Spleen (tissue), 11 donors: Measurements from ENCODE around the gene KLHL30. TPM values are rescaled to one million over a fixed set of nuclear protein-coding genes. Genes with fewer than 3 reads are reported as not detected.

Experiments
- DNase-seq: peaks from one replicate; pipeline ENCODE4 v3.0.0-alpha.2; 2020
- H3K27ac ChIP-seq, 8 donors: fragments of 200-600 bp; sonication (generic) in 7 of 8; 1 replicate in 4 of 8; 2 replicates in 4 of 8; pipeline versions ENCODE4 v1.5.0 to v1.8.0; 2016 to 2021; ENCODE audit warnings: inconsistent platforms in 4 of 8, mild to moderate bottlenecking in 4 of 8, moderate library complexity in 1 of 8
- H3K27me3 ChIP-seq, 7 donors: fragments of 200-600 bp; sonication (generic) in 6 of 7; replicated peaks in 1 of 7; 1 replicate in 4 of 7; 2 replicates in 3 of 7; pipeline versions ENCODE4 v1.5.0 to v1.8.0; 2016 to 2021; ENCODE audit warnings: inconsistent platforms in 3 of 7, mild to moderate bottlenecking in 1 of 7
- H3K36me3 ChIP-seq, 6 donors: fragments of 200-600 bp; sonication (generic) in 5 of 6; 1 replicate in 4 of 6; 2 replicates in 2 of 6; pipeline versions ENCODE4 v1.5.0 to v1.8.0; 2016 to 2021; ENCODE audit warnings: inconsistent platforms in 2 of 6
- H3K4me1 ChIP-seq, 6 donors: fragments of 200-600 bp; sonication (generic) in 5 of 6; 1 replicate in 3 of 6; 2 replicates in 3 of 6; pipeline versions ENCODE4 v1.5.0 to v1.8.0; 2016 to 2021; ENCODE audit warnings: inconsistent platforms in 3 of 6
- H3K4me3 ChIP-seq, 8 donors: fragments of 200-600 bp; sonication (generic) in 7 of 8; 1 replicate in 4 of 8; 2 replicates in 4 of 8; pipeline versions ENCODE4 v1.5.0 to v1.8.0; 2016 to 2021; ENCODE audit warnings: inconsistent platforms in 4 of 8, mild to moderate bottlenecking in 4 of 8, moderate library complexity in 2 of 8
- H3K9me3 ChIP-seq, 8 donors: fragments of 200-600 bp; sonication (generic) in 7 of 8; 1 replicate in 4 of 8; 2 replicates in 4 of 8; pipeline versions ENCODE4 v1.5.0 to v1.8.0; 2016 to 2021; ENCODE audit warnings: inconsistent platforms in 4 of 8
- POLR2A ChIP-seq, 3 donors: fragments of 450-650 bp; IDR thresholded peaks; one replicate each; pipeline ENCODE4 v1.5.1; 2017; ENCODE audit warnings: antibody characterized with exemption in 3 of 3, mild to moderate bottlenecking in 1 of 3
- POLR2AphosphoS5 ChIP-seq, 3 donors: sonication (generic); formaldehyde crosslinking; IDR thresholded peaks; one replicate each; pipeline ENCODE4 v1.5.1; 2017; ENCODE audit warnings: antibody characterized with exemption in 3 of 3
- WGBS, 5 donors: extraction: QIAGEN DNeasy Blood & Tissue Kit in 3 of 5; methylation state at CpG; one replicate each; pipeline versions ENCODE4 v1.1.5 to v1.1.7; 2013 to 2018; 5-methylcytosine and 5-hydroxymethylcytosine counted together
- intact Hi-C: fragments of 100-400 bp; cut with DNase I; formaldehyde crosslinking; loops from one replicate; pipeline ENCODE4 v1.15.0; 2023; ENCODE audit warnings: low total_unique reads
- polyA plus RNA-seq, 3 donors: library from polyadenylated mRNA; stranded (reverse); fragments of 200-250 nt; gene quantifications; one replicate each; pipeline ENCODE4 v1.2.1, GENCODE V29; 2013
- total RNA-seq, 7 donors: library from RNA; depleted of rRNA in 3 of 7; stranded (reverse); fragments of >200 nt in 3 of 7; fragmentation: NEBNext Ultra II Directional in 4 of 7; extraction: Animal tissue kit (Norgen Biotek cat#: 25700) in 4 of 7; gene quantifications; one replicate each; pipeline versions ENCODE4 v1.1.0 to v1.2.1, GENCODE V29; 2016 to 2021
- TF ChIP-seq, protein P1 (sequence below), 11 experiments: fragments of 200-600 bp in 7 of 11; fragments of 450-650 bp in 4 of 11; sonication (generic) in 4 of 11; IDR thresholded peaks in 8 of 11; conservative IDR thresholded peaks in 3 of 11; 1 replicate in 7 of 11; 2 replicates in 4 of 11; pipeline versions ENCODE4 v1.4.0 to v1.8.0; 2016 to 2021; ENCODE audit warnings: antibody characterized with exemption in 11 of 11, inconsistent platforms in 4 of 11, mild to moderate bottlenecking in 1 of 11
- donor health status: healthy with polysubstance abuse.
- donor health status: DM: no; HTN: no; CAD: no; lungs with moderate emphysema.
- donor health status: DM: no; HTN: no; CAD: no.
- donor health status: Bipolar disorder and iron deficiency.
- donor health status: healthy.
- donor health status: DM: no; HTN: no; CAD: no.
- donor health status: DM: yes; HTN: yes; CAD: no.

The KLHL30 gene
- total and polyA plus RNA-seq, 10 donors = 0.09 to 0.85 (median 0.23) TPM; not detected in 2

DNA sequence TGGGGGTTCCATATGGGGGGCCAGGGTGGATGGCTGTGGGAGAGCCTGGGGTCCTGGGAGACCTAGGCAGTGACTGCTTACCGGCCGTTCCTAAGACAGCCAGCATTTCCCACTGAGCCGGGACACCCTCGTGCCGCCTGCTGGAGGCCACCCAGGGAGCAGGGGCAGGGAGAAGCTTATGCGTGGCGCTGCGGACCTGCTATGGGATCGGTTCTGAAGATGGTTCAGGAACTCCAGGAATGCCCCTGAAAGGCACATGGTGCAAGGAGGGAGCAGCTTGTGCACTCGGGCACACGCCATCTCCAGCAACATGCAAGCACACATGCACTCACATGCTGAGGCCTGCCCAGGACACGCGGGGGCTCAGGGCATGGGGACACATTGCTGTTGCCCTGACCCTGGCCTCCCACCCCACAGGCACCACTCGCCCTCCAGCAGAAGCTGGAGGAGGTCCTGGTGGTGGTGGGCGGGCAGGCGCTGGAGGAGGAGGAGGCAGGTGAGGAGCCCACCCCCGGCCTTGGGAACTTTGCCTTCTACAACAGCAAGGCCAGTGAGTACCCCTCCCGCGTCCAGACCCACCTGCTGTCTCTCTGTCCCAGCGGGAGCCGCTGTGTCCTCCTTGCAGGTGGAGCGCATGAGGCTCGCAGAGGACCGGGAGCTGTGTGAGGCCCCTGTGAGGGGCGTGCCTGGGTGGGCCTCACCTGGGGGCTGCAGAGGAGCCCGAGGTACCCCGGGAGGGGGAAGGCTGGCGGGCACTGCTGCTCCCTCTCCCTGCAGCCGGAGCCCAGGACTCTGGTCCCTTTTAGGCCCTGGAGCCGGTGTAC, 4.1 kb downstream of the KLHL30 start:
- DNase-seq = no peak
- peaks cover 0 to 18% (median 0%) of the 10 kb centered on the region in 7 donors for H3K27me3 ChIP-seq
- no peak overlapping the region for H3K27ac ChIP-seq
- TF ChIP-seq POLR2AphosphoS5 (IDR thresholded peaks at IDR 0.05) (no peak), POLR2A (IDR thresholded peaks at IDR 0.05) (no peak)
- TF ChIP-seq, protein P1, sequence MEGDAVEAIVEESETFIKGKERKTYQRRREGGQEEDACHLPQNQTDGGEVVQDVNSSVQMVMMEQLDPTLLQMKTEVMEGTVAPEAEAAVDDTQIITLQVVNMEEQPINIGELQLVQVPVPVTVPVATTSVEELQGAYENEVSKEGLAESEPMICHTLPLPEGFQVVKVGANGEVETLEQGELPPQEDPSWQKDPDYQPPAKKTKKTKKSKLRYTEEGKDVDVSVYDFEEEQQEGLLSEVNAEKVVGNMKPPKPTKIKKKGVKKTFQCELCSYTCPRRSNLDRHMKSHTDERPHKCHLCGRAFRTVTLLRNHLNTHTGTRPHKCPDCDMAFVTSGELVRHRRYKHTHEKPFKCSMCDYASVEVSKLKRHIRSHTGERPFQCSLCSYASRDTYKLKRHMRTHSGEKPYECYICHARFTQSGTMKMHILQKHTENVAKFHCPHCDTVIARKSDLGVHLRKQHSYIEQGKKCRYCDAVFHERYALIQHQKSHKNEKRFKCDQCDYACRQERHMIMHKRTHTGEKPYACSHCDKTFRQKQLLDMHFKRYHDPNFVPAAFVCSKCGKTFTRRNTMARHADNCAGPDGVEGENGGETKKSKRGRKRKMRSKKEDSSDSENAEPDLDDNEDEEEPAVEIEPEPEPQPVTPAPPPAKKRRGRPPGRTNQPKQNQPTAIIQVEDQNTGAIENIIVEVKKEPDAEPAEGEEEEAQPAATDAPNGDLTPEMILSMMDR (IDR thresholded peaks at IDR 0.05 in 8 of 11, conservative IDR thresholded peaks at IDR 0.05 in 3 of 11) = no peak
- intact Hi-C loops = no loop called here
- no peak overlapping the region for H3K4me3 ChIP-seq
- H3K4me1 ChIP-seq = peaks cover 0 to 22% (median 10%) of the 10 kb centered on the region in 6 donors
- WGBS, 5 donors = 88 to 97% (median 92%) methylated on average over 19 to 30 of the region's 30 CpGs
- no peaks in the 10 kb centered on the region for H3K36me3 ChIP-seq
- H3K9me3 ChIP-seq = no peaks in the 10 kb centered on the region

DNA sequence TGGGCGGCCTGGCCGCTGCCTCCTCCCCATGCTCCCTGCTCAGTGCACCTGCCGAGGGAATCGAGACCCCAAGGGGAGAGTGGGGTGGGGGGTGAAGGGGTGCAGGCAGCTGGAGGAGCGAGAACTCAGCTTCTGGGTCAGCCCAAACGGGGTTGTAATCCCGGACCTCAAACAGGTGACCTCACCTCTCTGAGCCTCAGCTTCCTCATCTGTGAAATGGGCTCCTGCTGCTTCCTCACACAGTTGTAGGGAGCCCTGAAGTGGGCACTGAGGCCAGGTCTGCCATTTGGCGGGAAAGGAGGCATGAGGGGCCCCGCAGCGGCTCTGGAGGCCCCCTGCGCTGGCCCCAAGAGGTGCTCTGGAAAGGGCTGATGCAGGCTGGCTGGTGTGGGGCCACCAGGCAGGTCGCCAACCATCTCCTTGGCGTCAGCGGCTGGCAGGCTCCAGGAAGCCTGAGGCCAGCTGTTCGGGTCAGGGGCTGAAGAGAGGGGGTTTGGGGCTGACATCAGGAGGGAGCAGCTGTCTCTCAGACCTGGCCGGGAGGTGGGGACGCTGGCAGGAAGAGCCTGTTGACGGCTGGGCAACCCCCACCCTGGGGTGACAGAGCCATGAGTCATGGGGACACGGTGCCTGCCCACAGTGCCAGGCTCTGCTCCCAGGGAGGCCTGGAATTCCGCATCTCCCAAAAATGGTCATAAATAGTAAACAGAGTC, 4.9 kb downstream of the KLHL30 start:
- WGBS, 5 donors = 51 to 75% (median 62%) methylated on average over 16 to 20 of the region's 20 CpGs
- Histone ChIP-seq H3K27ac (no peak overlapping the region), H3K9me3 (no peaks in the 10 kb centered on the region), H3K4me1 (peaks cover 0 to 26% (median 7%) of the 10 kb centered on the region in 6 donors), H3K27me3 (peaks cover 0 to 18% (median 0%) of the 10 kb centered on the region in 7 donors), H3K36me3 (no peaks in the 10 kb centered on the region), H3K4me3 (no peak overlapping the region)
- TF ChIP-seq POLR2AphosphoS5 (IDR thresholded peaks at IDR 0.05) = no peak
- TF ChIP-seq, protein P1 (IDR thresholded peaks at IDR 0.05 in 8 of 11, conservative IDR thresholded peaks at IDR 0.05 in 3 of 11) = no peak
- TF ChIP-seq POLR2A (IDR thresholded peaks at IDR 0.05) = no peak
- no peak for DNase-seq
- intact Hi-C loops = no loop called here

DNA sequence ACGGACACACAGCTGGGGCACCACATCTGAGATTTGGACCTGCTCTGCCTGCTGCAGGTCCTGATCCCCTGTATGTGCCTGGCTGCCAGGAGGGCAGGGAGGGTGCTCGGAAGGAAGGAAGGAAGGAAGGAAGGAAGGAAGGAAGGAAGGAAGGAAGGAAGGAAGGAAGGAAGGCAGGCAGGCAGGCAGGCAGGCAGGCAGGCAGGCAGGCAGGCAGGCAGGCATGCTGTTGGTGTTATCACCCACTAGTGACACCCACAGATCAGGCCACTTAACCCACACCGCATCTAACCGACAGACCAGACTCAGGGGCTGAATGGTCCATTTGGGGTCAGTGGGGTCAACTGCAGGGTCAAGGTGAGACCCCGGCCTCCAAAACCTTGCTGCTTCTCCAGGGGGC, 5.8 kb downstream of the KLHL30 start:
- 57 to 74% (median 64%) methylated on average over 4 to 5 of the region's 5 CpGs for WGBS, 5 donors
- Histone ChIP-seq H3K9me3 (no peaks in the 10 kb centered on the region), H3K27ac (no peak overlapping the region), H3K4me3 (no peak overlapping the region), H3K36me3 (no peaks in the 10 kb centered on the region), H3K27me3 (peaks cover 0 to 10% (median 0%) of the 10 kb centered on the region in 7 donors), H3K4me1 (peaks cover 0 to 18% (median 3%) of the 10 kb centered on the region in 6 donors)
- intact Hi-C loops = no loop called here
- no peak for TF ChIP-seq POLR2AphosphoS5 (IDR thresholded peaks at IDR 0.05)
- DNase-seq = no peak

DNA sequence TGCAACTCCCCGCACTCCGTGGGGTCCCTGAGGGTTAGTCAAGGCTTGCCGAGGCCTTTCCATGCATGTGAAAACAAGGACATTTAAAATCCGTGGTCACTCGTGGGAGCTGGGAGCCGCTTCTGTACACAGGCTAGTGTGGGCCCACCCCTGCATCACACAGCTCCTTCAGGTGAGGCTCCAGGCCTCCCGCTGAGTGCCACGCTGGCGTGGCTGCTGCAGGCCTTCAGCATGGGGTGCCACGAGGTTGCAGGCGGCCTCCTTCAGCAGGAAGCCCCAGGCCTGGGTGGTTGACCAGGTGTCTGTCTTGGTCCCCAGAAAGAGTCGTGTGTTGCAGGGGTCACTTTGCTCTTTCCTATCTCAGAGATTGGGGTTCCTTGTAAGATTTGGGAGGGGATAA, 6.6 kb downstream of the KLHL30 start:
- TF ChIP-seq POLR2A (IDR thresholded peaks at IDR 0.05) (no peak), POLR2AphosphoS5 (IDR thresholded peaks at IDR 0.05) (no peak)
- TF ChIP-seq, protein P1 (IDR thresholded peaks at IDR 0.05 in 8 of 11, conservative IDR thresholded peaks at IDR 0.05 in 3 of 11) = no peak
- no peak for DNase-seq
- no peak overlapping the region for H3K27ac ChIP-seq
- no peak overlapping the region for H3K4me3 ChIP-seq
- 85 to 95% (median 90%) methylated on average over 8 to 12 of the region's 12 CpGs for WGBS, 5 donors
- no peaks in the 10 kb centered on the region for H3K9me3 ChIP-seq
- intact Hi-C loops = no loop called here
- peaks cover 0 to 2% (median 0%) of the 10 kb centered on the region in 7 donors for H3K27me3 ChIP-seq
- peaks cover 0 to 10% (median 0%) of the 10 kb centered on the region in 6 donors for H3K4me1 ChIP-seq
- no peaks in the 10 kb centered on the region for H3K36me3 ChIP-seq
